Activated naive CD4-positive, alpha-beta T cell treated with anti-CD3 and anti-CD28 coated beads for 36 hours (primary cell): ENCODE measurements around the gene ASB18. TPM values are rescaled to one million over a fixed set of nuclear protein-coding genes. Genes with fewer than 3 reads are reported as not detected.

Experiments used
- CTCF ChIA-PET: fragments of 350-600 bp; sonication (Branson Sonifier 250); formaldehyde crosslinking; loops from one replicate; lab custom pipeline; 2021; ENCODE audit warnings: antibody characterized with exemption; lab: Charles Lee
- DNase-seq: peaks from one replicate; pipeline ENCODE4 v3.0.0-alpha.2; 2020
- H3K27ac Mint-ChIP-seq: one replicate; pipeline ENCODE4 v1.8.0; 2021; ENCODE audit warnings: mild to moderate bottlenecking, mixed read lengths
- H3K27me3 Mint-ChIP-seq: one replicate; pipeline ENCODE4 v1.8.0; 2021; ENCODE audit warnings: low read depth, mixed read lengths
- H3K36me3 Mint-ChIP-seq: one replicate; pipeline ENCODE4 v1.8.0; 2021; ENCODE audit warnings: low read depth, mixed read lengths
- H3K4me1 Mint-ChIP-seq: one replicate; pipeline ENCODE4 v1.8.0; 2021; ENCODE audit warnings: low read depth, mixed read lengths
- H3K4me3 Mint-ChIP-seq: one replicate; pipeline ENCODE4 v1.8.0; 2021; ENCODE audit warnings: mild to moderate bottlenecking, moderate library complexity, mixed read lengths
- H3K9me3 Mint-ChIP-seq: one replicate; pipeline ENCODE4 v1.8.0; 2021; ENCODE audit warnings: mixed read lengths
- intact Hi-C: fragments of 100-400 bp; cut with micrococcal nuclease; formaldehyde crosslinking; loops from one replicate; pipeline ENCODE4 v1.15.1; 2023
- total RNA-seq, 2 experiments: library from RNA; stranded (reverse); gene quantifications; one replicate each; pipeline ENCODE4 v1.2.3, GENCODE V29; 2021

Gene ASB18
- total RNA-seq, 2 experiments from 2014 or later = not detected

- intact Hi-C loops = loop anchor here (1.0 to 2.0 kb wide), 3 partner anchors 244 to 415 kb away; no protein-coding TSS in a partner anchor
- Mint-ChIP-seq H3K4me1 (peaks cover 12% of the 10 kb centered on the region), H3K27ac (no peak overlapping the region), H3K4me3 (no peak overlapping the region), H3K27me3 (peaks cover 74% of the 10 kb centered on the region), H3K36me3 (peaks cover 2% of the 10 kb centered on the region), H3K9me3 (no peaks in the 10 kb centered on the region)
- peak; percentile 61 for DNase-seq
- CTCF ChIA-PET = interaction anchor here (0.7 to 7.8 kb wide), 11 partner anchors 9 to 435 kb away, joined by 3 to 44 read pairs (median 3); no protein-coding TSS in a partner anchor
Observed at GRCh38 chr2:236180831-236181453, 83.3 kb downstream of the ASB18 start.

GRCh38 chr2:236180076-236180816, 84.0 kb downstream of the ASB18 start:
- Mint-ChIP-seq H3K4me1 (peaks cover 12% of the 10 kb centered on the region), H3K9me3 (no peaks in the 10 kb centered on the region), H3K36me3 (peaks cover 2% of the 10 kb centered on the region), H3K4me3 (no peak overlapping the region), H3K27ac (no peak overlapping the region), H3K27me3 (peaks cover 76% of the 10 kb centered on the region)
- no peak for DNase-seq
- CTCF ChIA-PET = interaction anchor here (0.7 to 7.8 kb wide), 10 partner anchors 8 to 434 kb away, joined by 3 to 44 read pairs (median 3); no protein-coding TSS in a partner anchor
- intact Hi-C loops = loop anchor here (2.0 kb wide), 1 partner anchor 243 kb away; no protein-coding TSS in a partner anchor

- Mint-ChIP-seq H3K4me3 (no peak overlapping the region), H3K9me3 (no peaks in the 10 kb centered on the region), H3K4me1 (peaks cover 12% of the 10 kb centered on the region), H3K36me3 (no peaks in the 10 kb centered on the region), H3K27me3 (peaks cover 77% of the 10 kb centered on the region), H3K27ac (no peak overlapping the region)
- intact Hi-C loops = loop anchor here (1.0 to 10.0 kb wide), 3 partner anchors 9 to 505 kb away; no protein-coding TSS in a partner anchor
- no peak for DNase-seq
- CTCF ChIA-PET = interaction anchor here (1.1 to 7.8 kb wide), 2 partner anchors 246 to 398 kb away, joined by 3 to 44 read pairs; no protein-coding TSS in a partner anchor
Observed at GRCh38 chr2:236179236-236180075, 84.8 kb downstream of the ASB18 start.

GRCh38 chr2:236178890-236179235, 85.3 kb downstream of the ASB18 start:
- no peak overlapping the region for H3K4me3 Mint-ChIP-seq

GRCh38 chr2:236177967-236178889, 86.0 kb downstream of the ASB18 start:
- H3K36me3 Mint-ChIP-seq = no peaks in the 10 kb centered on the region
- H3K4me3 Mint-ChIP-seq = peak overlapping the region; percentile 21
- H3K9me3 Mint-ChIP-seq = no peaks in the 10 kb centered on the region
- intact Hi-C loops = loop anchor here (10.0 kb wide), 1 partner anchor 503 kb away; no protein-coding TSS in a partner anchor
- H3K27me3 Mint-ChIP-seq = peaks cover 80% of the 10 kb centered on the region
- H3K27ac Mint-ChIP-seq = no peak overlapping the region
- peak; percentile 49 for DNase-seq
- CTCF ChIA-PET = interaction anchor here (0.8 to 7.8 kb wide), 6 partner anchors 9 to 397 kb away, joined by 3 to 44 read pairs (median 4); no protein-coding TSS in a partner anchor
- peaks cover 16% of the 10 kb centered on the region for H3K4me1 Mint-ChIP-seq

More at GRCh38 chr2:236178890-236179235, 85.3 kb downstream of the ASB18 start:
- Mint-ChIP-seq H3K9me3 (no peaks in the 10 kb centered on the region), H3K36me3 (no peaks in the 10 kb centered on the region), H3K27me3 (peaks cover 81% of the 10 kb centered on the region), H3K27ac (no peak overlapping the region), H3K4me1 (peaks cover 16% of the 10 kb centered on the region)
- CTCF ChIA-PET = interaction anchor here (1.1 to 7.8 kb wide), 3 partner anchors 10 to 398 kb away, joined by 3 to 44 read pairs (median 9); no protein-coding TSS in a partner anchor
- intact Hi-C loops = loop anchor here (1.0 to 10.0 kb wide), 2 partner anchors 9 to 504 kb away; no protein-coding TSS in a partner anchor
- no peak for DNase-seq

GRCh38 chr2:236177604-236177966, 86.6 kb downstream of the ASB18 start:
- Mint-ChIP-seq H3K27ac (no peak overlapping the region), H3K4me3 (no peak overlapping the region), H3K27me3 (peaks cover 74% of the 10 kb centered on the region), H3K9me3 (no peaks in the 10 kb centered on the region), H3K36me3 (no peaks in the 10 kb centered on the region), H3K4me1 (peaks cover 16% of the 10 kb centered on the region)
- intact Hi-C loops = loop anchor here (10.0 kb wide), 1 partner anchor 503 kb away; no protein-coding TSS in a partner anchor
- CTCF ChIA-PET = interaction anchor here (1.2 to 7.8 kb wide), 4 partner anchors 8 to 397 kb away, joined by 3 to 44 read pairs (median 6); no protein-coding TSS in a partner anchor
- DNase-seq = peak; percentile 51

GRCh38 chr2:236176951-236177350, 87.3 kb downstream of the ASB18 start:
- H3K4me1 Mint-ChIP-seq = peaks cover 18% of the 10 kb centered on the region
- intact Hi-C loops = loop anchor here (1.0 to 10.0 kb wide), 2 partner anchors 398 to 502 kb away; no protein-coding TSS in a partner anchor
- H3K4me3 Mint-ChIP-seq = no peak overlapping the region
- H3K36me3 Mint-ChIP-seq = no peaks in the 10 kb centered on the region
- H3K27ac Mint-ChIP-seq = no peak overlapping the region
- no peak for DNase-seq
- no peaks in the 10 kb centered on the region for H3K9me3 Mint-ChIP-seq
- CTCF ChIA-PET = interaction anchor here (1.2 to 7.8 kb wide), 4 partner anchors 8 to 396 kb away, joined by 3 to 44 read pairs (median 6); no protein-coding TSS in a partner anchor
- H3K27me3 Mint-ChIP-seq = peaks cover 76% of the 10 kb centered on the region

GRCh38 chr2:236176417-236176816, 87.8 kb downstream of the ASB18 start:
- CTCF ChIA-PET = interaction anchor here (0.7 to 7.8 kb wide), 4 partner anchors 10 to 411 kb away, joined by 3 to 44 read pairs (median 4); no protein-coding TSS in a partner anchor
- intact Hi-C loops = loop anchor here (1.0 to 10.0 kb wide), 2 partner anchors 397 to 502 kb away; no protein-coding TSS in a partner anchor
- no peak overlapping the region for H3K27ac Mint-ChIP-seq

GRCh38 chr2:236175548-236176150, 88.6 kb downstream of the ASB18 start:
- H3K36me3 Mint-ChIP-seq = no peaks in the 10 kb centered on the region
- no peak for DNase-seq
- H3K27ac Mint-ChIP-seq = no peak overlapping the region
- peaks cover 16% of the 10 kb centered on the region for H3K4me1 Mint-ChIP-seq
- no peak overlapping the region for H3K4me3 Mint-ChIP-seq
- intact Hi-C loops = loop anchor here (1.0 to 10.0 kb wide), 2 partner anchors 396 to 501 kb away; no protein-coding TSS in a partner anchor
- peaks cover 76% of the 10 kb centered on the region for H3K27me3 Mint-ChIP-seq
- no peaks in the 10 kb centered on the region for H3K9me3 Mint-ChIP-seq
- CTCF ChIA-PET = interaction anchor here (0.7 to 7.8 kb wide), 4 partner anchors 10 to 410 kb away, joined by 3 to 44 read pairs (median 4); no protein-coding TSS in a partner anchor

More at GRCh38 chr2:236176417-236176816, 87.8 kb downstream of the ASB18 start:
- no peaks in the 10 kb centered on the region for H3K9me3 Mint-ChIP-seq
- peaks cover 19% of the 10 kb centered on the region for H3K4me1 Mint-ChIP-seq
- H3K27me3 Mint-ChIP-seq = peaks cover 76% of the 10 kb centered on the region
- H3K36me3 Mint-ChIP-seq = no peaks in the 10 kb centered on the region
- no peak for DNase-seq
- H3K4me3 Mint-ChIP-seq = no peak overlapping the region
